Stomach (tissue), 4 donors: ENCODE results near the gene NLK.

ENCODE experiments used
- CTCF ChIP-seq, 7 experiments: fragments of 450-650 bp in 4 of 7; fragments of 200-600 bp in 3 of 7; sonication (generic) in 3 of 7; IDR thresholded peaks; one replicate each; pipeline ENCODE4 v1.5.1; 2016 to 2019; ENCODE audit warnings: antibody characterized with exemption in 7 of 7, control low read depth in 2 of 7, mild to moderate bottlenecking in 1 of 7
- POLR2A ChIP-seq, 4 donors: fragments of 450-650 bp; IDR thresholded peaks; one replicate each; pipeline ENCODE4 v1.6.1; 2016; ENCODE audit warnings: antibody characterized with exemption in 4 of 4, control low read depth in 2 of 4, mild to moderate bottlenecking in 1 of 4, moderate library complexity in 1 of 4

GRCh38 chr17:28030386-28030785, 12.1 kb upstream of the NLK start:
- no peak for TF ChIP-seq POLR2A (IDR thresholded peaks at IDR 0.05)
- no peak for TF ChIP-seq CTCF (IDR thresholded peaks at IDR 0.05)
